Measurements from ENCODE around the gene VSIG10L2.

Gene VSIG10L2

DNA sequence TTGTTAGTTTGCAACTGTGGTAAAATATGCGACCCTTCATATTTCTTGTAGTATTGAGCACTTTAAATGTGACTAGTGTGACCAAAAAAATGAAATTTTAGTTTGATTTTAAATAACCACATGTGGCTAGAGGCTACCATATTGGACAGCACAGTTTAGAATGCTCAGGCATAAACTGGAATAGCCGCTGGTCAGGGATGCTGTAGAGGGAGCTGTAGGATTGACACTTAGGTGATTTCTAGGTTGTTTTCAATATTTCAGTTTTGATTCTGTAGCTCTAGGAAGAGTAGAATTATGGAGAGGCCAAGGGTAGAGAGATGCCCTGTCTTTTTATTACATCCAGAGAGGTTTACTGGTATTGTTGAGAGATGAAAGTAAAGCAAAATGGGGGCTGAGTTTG, 10.8 kb upstream of the VSIG10L2 start:
- no peak for TF ChIP-seq CREB1 (IDR thresholded peaks at IDR 0.05; ENCODE audit: low read depth)
- peak; percentile 29; the same call in 1 of the 2 replicates for TF ChIP-seq RAD21 (IDR thresholded peaks at IDR 0.05; ENCODE audit: low read depth)

DNA sequence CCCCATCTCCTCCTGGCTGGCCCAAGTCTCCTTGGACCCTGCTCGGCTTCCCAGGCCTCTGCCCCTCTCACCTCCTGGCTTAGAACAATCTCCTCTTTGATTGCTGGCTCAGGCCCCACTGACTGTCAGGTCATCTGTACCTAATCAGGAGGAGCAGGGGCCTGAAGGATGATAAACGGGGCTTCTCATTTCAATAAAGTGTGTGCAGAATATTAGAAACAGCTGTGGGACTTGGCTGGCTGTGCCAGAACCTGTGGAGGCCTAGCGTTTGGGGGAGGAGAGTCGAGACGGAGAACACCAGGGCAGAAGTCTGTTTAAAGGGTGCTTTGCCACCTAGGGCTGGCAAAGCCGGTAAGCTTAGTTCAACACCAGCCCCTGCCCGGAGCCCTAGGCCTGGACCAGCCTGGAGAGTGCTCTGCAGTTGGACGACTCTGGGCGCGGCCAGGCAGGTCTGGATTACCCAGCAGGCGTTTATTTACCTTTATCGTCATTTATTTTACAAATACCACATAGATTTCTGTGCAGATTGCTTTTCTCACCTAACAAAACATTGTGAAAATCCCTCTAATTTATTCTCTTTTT, 10.1 kb upstream of the VSIG10L2 start:
- no peak for TF ChIP-seq ZBTB7A (IDR thresholded peaks at IDR 0.05; ENCODE audit: low read depth)
- TF ChIP-seq YY1 (IDR thresholded peaks at IDR 0.05; ENCODE audit: low read depth) = no peak
- TF ChIP-seq, protein P1, sequence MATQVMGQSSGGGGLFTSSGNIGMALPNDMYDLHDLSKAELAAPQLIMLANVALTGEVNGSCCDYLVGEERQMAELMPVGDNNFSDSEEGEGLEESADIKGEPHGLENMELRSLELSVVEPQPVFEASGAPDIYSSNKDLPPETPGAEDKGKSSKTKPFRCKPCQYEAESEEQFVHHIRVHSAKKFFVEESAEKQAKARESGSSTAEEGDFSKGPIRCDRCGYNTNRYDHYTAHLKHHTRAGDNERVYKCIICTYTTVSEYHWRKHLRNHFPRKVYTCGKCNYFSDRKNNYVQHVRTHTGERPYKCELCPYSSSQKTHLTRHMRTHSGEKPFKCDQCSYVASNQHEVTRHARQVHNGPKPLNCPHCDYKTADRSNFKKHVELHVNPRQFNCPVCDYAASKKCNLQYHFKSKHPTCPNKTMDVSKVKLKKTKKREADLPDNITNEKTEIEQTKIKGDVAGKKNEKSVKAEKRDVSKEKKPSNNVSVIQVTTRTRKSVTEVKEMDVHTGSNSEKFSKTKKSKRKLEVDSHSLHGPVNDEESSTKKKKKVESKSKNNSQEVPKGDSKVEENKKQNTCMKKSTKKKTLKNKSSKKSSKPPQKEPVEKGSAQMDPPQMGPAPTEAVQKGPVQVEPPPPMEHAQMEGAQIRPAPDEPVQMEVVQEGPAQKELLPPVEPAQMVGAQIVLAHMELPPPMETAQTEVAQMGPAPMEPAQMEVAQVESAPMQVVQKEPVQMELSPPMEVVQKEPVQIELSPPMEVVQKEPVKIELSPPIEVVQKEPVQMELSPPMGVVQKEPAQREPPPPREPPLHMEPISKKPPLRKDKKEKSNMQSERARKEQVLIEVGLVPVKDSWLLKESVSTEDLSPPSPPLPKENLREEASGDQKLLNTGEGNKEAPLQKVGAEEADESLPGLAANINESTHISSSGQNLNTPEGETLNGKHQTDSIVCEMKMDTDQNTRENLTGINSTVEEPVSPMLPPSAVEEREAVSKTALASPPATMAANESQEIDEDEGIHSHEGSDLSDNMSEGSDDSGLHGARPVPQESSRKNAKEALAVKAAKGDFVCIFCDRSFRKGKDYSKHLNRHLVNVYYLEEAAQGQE (IDR thresholded peaks at IDR 0.05; ENCODE audit: low read depth) = no peak
- TF ChIP-seq, protein P2, sequence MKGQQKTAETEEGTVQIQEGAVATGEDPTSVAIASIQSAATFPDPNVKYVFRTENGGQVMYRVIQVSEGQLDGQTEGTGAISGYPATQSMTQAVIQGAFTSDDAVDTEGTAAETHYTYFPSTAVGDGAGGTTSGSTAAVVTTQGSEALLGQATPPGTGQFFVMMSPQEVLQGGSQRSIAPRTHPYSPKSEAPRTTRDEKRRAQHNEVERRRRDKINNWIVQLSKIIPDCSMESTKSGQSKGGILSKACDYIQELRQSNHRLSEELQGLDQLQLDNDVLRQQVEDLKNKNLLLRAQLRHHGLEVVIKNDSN (IDR thresholded peaks at IDR 0.05) = no peak
- TF ChIP-seq EGR1 (IDR thresholded peaks at IDR 0.05) = no peak
- no peak for TF ChIP-seq TEAD4 (IDR thresholded peaks at IDR 0.05)

DNA sequence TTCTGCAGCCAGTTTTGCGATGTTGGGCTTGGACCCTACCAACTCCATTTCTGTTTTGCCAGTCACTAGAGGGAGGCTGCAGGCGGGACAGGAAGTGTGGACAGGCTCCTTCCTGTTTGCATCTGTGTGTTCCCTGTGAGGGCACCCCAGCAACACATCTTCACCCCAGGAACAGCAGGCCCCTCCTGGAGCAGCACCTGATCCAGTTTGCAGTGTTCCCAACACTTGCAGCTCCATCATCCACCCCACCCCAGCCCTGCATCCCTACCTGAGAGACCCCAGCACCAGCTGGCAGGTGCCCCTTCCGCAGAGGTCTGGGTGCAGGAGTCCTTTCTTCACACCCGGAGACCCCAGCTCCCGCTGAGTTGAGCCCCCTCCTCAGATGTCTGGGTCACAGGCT, 7.4 kb upstream of the VSIG10L2 start:
- TF ChIP-seq, protein P2 (IDR thresholded peaks at IDR 0.05) = no peak
- TF ChIP-seq ZBTB7A (IDR thresholded peaks at IDR 0.05; ENCODE audit: low read depth) = 0 out of 2 replicates have a peak, but pooled peaks have one; percentile 33

DNA sequence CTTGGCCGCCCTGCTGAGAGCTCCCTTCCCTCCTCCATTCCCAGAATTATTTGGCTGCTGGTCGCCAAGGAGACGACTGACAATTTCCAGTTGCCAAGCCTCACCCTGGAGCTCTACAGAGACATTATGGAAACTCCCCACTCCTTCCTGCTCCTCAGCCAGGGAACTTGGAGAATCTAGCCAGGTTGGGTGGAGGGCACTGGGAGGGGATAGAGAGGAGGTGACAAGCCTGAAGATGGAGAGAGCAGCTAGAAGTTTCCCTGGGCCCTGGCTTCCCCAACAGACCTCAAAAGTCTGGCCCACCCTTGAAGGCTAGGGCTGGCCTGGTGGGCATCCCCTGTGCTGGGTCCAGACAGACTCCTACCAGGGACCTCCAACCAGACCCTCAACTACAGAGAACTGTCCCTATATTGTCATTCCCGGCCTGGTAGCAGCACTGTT, 6.7 kb upstream of the VSIG10L2 start:
- TF ChIP-seq CEBPB (IDR thresholded peaks at IDR 0.05) = no peak
- TF ChIP-seq TEAD4 (IDR thresholded peaks at IDR 0.05) = no peak
- TF ChIP-seq YY1 (IDR thresholded peaks at IDR 0.05; ENCODE audit: low read depth) = no peak
- TF ChIP-seq EP300 (IDR thresholded peaks at IDR 0.05; ENCODE audit: borderline replicate concordance) = no peak
- TF ChIP-seq CREB1 (IDR thresholded peaks at IDR 0.05; ENCODE audit: low read depth) = no peak
- TF ChIP-seq, protein P1 (IDR thresholded peaks at IDR 0.05; ENCODE audit: low read depth) = no peak
- no peak for TF ChIP-seq RAD21 (IDR thresholded peaks at IDR 0.05; ENCODE audit: low read depth)
- TF ChIP-seq ZBTB7A (IDR thresholded peaks at IDR 0.05; ENCODE audit: low read depth) = no peak
- TF ChIP-seq NFIC (IDR thresholded peaks at IDR 0.05) = no peak
- TF ChIP-seq, protein P3, sequence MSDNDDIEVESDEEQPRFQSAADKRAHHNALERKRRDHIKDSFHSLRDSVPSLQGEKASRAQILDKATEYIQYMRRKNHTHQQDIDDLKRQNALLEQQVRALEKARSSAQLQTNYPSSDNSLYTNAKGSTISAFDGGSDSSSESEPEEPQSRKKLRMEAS (IDR thresholded peaks at IDR 0.05) = no peak
- TF ChIP-seq, protein P2 (IDR thresholded peaks at IDR 0.05) = no peak
- TF ChIP-seq FOXM1 (IDR thresholded peaks at IDR 0.05; ENCODE audit: borderline replicate concordance, low read depth) = no peak
- no peak for TF ChIP-seq EGR1 (IDR thresholded peaks at IDR 0.05)
- TF ChIP-seq TCF12 (IDR thresholded peaks at IDR 0.05; ENCODE audit: low read depth) = no peak
- no peak for TF ChIP-seq TAF1 (IDR thresholded peaks at IDR 0.05; ENCODE audit: low read depth)

DNA sequence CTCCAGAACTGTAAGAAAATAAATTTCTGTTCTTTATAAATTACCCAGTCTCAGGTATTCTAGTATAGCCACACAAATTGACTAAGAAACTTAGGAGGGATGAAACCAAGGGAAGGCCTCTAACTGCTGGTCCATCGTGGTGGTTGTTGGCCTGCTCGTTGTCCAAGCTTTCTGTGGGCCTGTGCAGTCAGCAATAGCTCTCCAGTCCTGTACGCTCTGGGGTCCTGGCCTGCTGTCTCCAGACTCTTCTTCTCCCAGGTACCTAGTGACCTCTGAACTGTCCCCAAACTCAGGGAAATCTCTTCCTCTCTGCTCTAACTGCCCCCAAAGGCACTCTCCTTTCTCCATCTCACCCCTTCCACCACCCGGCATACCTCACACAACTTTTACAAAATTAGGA, 5.7 kb upstream of the VSIG10L2 start:
- TF ChIP-seq EP300 (IDR thresholded peaks at IDR 0.05; ENCODE audit: borderline replicate concordance) (no peak), EGR1 (IDR thresholded peaks at IDR 0.05) (no peak)

DNA sequence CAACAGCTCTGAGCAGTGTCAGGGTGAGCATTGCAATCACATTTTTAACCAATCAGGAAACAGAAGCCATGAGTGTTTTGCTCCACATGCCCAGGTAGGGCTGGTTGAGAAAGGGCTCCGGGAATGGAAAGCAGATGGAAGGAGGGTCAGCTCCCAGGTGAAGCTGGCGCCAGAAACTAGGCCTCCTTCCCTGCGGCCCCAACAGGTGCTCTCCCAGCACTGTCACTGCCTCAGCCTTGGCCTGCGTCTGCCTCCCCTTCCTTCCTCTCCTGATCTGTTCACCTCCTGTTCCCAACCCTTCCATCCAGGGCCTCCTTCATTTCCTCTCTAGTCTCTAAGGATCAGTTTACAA, 4.6 kb upstream of the VSIG10L2 start:
- TF ChIP-seq YY1 (IDR thresholded peaks at IDR 0.05; ENCODE audit: low read depth) = no peak
- TF ChIP-seq EGR1 (IDR thresholded peaks at IDR 0.05) = no peak
- TF ChIP-seq, protein P2 (IDR thresholded peaks at IDR 0.05) = no peak
- no peak for TF ChIP-seq CEBPB (IDR thresholded peaks at IDR 0.05)
- TF ChIP-seq CREB1 (IDR thresholded peaks at IDR 0.05; ENCODE audit: low read depth) = no peak
- TF ChIP-seq, protein P3 (IDR thresholded peaks at IDR 0.05) = no peak
- no peak for TF ChIP-seq TAF1 (IDR thresholded peaks at IDR 0.05; ENCODE audit: low read depth)
